ENCODE results near the gene KRAS.

KRAS gene

GRCh38 chr12:25269701-25270100 is 19.0 kb upstream of the KRAS start:
- in situ Hi-C loops (cut with MboI; ENCODE audit: low pct_unique_long_range_greater_than_20kb, low sequenced_read_pairs, unreplicated experiment): no loop called here

GRCh38 chr12:25266497-25266896 is 15.8 kb upstream of the KRAS start:
- no peak for DNase-seq (ENCODE audit: low spot score)
- TF ChIP-seq CTCF (IDR thresholded peaks at IDR 0.05; ENCODE audit: extremely low read depth, insufficient read depth, missing control alignments): no peak
- in situ Hi-C loops (cut with MboI; ENCODE audit: low pct_unique_long_range_greater_than_20kb, low sequenced_read_pairs, unreplicated experiment): no loop called here

More at GRCh38 chr12:25269701-25270100, 19.0 kb upstream of the KRAS start:
- DNase-seq (ENCODE audit: low spot score): no peak
- TF ChIP-seq CTCF (IDR thresholded peaks at IDR 0.05; ENCODE audit: extremely low read depth, insufficient read depth, missing control alignments): no peak

- DNase-seq (ENCODE audit: low spot score): no peak
- in situ Hi-C loops (cut with MboI; ENCODE audit: low pct_unique_long_range_greater_than_20kb, low sequenced_read_pairs, unreplicated experiment): no loop called here
- no peak for TF ChIP-seq CTCF (IDR thresholded peaks at IDR 0.05; ENCODE audit: extremely low read depth, insufficient read depth, missing control alignments)
These were observed 14.1 kb upstream of the KRAS start for GRCh38 chr12:25264862-25265261.

GRCh38 chr12:25264114-25264513 is 13.4 kb upstream of the KRAS start:
- in situ Hi-C loops (cut with MboI; ENCODE audit: low pct_unique_long_range_greater_than_20kb, low sequenced_read_pairs, unreplicated experiment): no loop called here
- DNase-seq (ENCODE audit: low spot score): no peak
- TF ChIP-seq CTCF (IDR thresholded peaks at IDR 0.05; ENCODE audit: extremely low read depth, insufficient read depth, missing control alignments): no peak

GRCh38 chr12:25263594-25263993 is 12.9 kb upstream of the KRAS start:
- in situ Hi-C loops (cut with MboI; ENCODE audit: low pct_unique_long_range_greater_than_20kb, low sequenced_read_pairs, unreplicated experiment): no loop called here
- no peak for DNase-seq (ENCODE audit: low spot score)

GRCh38 chr12:25262389-25263074 is 11.8 kb upstream of the KRAS start:
- DNase-seq (ENCODE audit: low spot score): no peak
- in situ Hi-C loops (cut with MboI; ENCODE audit: low pct_unique_long_range_greater_than_20kb, low sequenced_read_pairs, unreplicated experiment): no loop called here
- no peak for TF ChIP-seq CTCF (IDR thresholded peaks at IDR 0.05; ENCODE audit: extremely low read depth, insufficient read depth, missing control alignments)

More at GRCh38 chr12:25263594-25263993, 12.9 kb upstream of the KRAS start:
- no peak for TF ChIP-seq CTCF (IDR thresholded peaks at IDR 0.05; ENCODE audit: extremely low read depth, insufficient read depth, missing control alignments)
